BLaER1 treated with 17β-estradiol and CSF1 and Interleukin-3, amounts not matched to agents 10 nM and 100 nM (cell line): ENCODE data around the gene TRPM6.

Experiments
- H3K27ac ChIP-seq, 11 experiments: shearing (Covaris generic); formaldehyde crosslinking; 2 replicates each; pipeline ENCODE4 v1.8.1; 2022
- H3K27me3 ChIP-seq, 11 experiments: shearing (Covaris generic); formaldehyde crosslinking; 2 replicates each; pipeline ENCODE4 v1.8.1; 2022
- H3K36me3 ChIP-seq, 11 experiments: shearing (Covaris generic); formaldehyde crosslinking; 2 replicates each; pipeline ENCODE4 v1.8.1; 2022
- H3K4me1 ChIP-seq, 10 experiments: shearing (Covaris generic); formaldehyde crosslinking; 2 replicates each; pipeline ENCODE4 v1.8.1; 2022
- H3K4me2 ChIP-seq, 11 experiments: shearing (Covaris generic); formaldehyde crosslinking; 2 replicates each; pipeline ENCODE4 v1.8.1; 2022
- H3K4me3 ChIP-seq, 10 experiments: shearing (Covaris generic); formaldehyde crosslinking; 2 replicates each; pipeline ENCODE4 v1.8.1; 2022
- H3K9ac ChIP-seq, 11 experiments: shearing (Covaris generic); formaldehyde crosslinking; 2 replicates each; pipeline ENCODE4 v1.8.1; 2022
- H3K9me3 ChIP-seq, 11 experiments: shearing (Covaris generic); formaldehyde crosslinking; replicated peaks in 1 of 11; 2 replicates each; pipeline ENCODE4 v1.8.1; 2022
- H4K20me1 ChIP-seq, 11 experiments: shearing (Covaris generic); formaldehyde crosslinking; 2 replicates each; pipeline ENCODE4 v1.8.1; 2022
- Cebpa-rat ChIP-seq, 11 experiments: shearing (Covaris generic); IDR thresholded peaks; 2 replicates each; pipeline ENCODE4 v1.8.1; 2022

TRPM6 gene

GRCh38 chr9:74772121-74772520 is 115.6 kb downstream of the TRPM6 start:
- TF ChIP-seq Cebpa-rat (IDR thresholded peaks at IDR 0.05): no peak
- Histone ChIP-seq H3K9ac (no peak overlapping the region), H3K4me1 (peaks cover 0 to 10% (median 5%) of the 10 kb centered on the region in 10 experiments; a peak in 8 of 20 replicates), H3K27me3 (no peaks in the 10 kb centered on the region), H3K27ac (no peak overlapping the region), H3K36me3 (no peaks in the 10 kb centered on the region), H3K4me3 (no peak overlapping the region), H3K9me3 (peaks cover 0 to 7% (median 0%) of the 10 kb centered on the region in 11 experiments; a peak in 2 of 22 replicates), H4K20me1 (no peaks in the 10 kb centered on the region), H3K4me2 (no peak overlapping the region)

- no peak overlapping the region for H3K4me2 ChIP-seq
- no peak for TF ChIP-seq Cebpa-rat (IDR thresholded peaks at IDR 0.05)
- no peaks in the 10 kb centered on the region for H3K27me3 ChIP-seq
- no peak overlapping the region for H3K9ac ChIP-seq
- no peaks in the 10 kb centered on the region for H3K36me3 ChIP-seq
- H3K4me1 ChIP-seq: peaks cover 0 to 10% (median 5%) of the 10 kb centered on the region in 10 experiments; a peak in 8 of 20 replicates
- H3K9me3 ChIP-seq: peaks cover 0 to 7% (median 0%) of the 10 kb centered on the region in 11 experiments; a peak in 2 of 22 replicates
- no peak overlapping the region for H3K27ac ChIP-seq
- H3K4me3 ChIP-seq: no peak overlapping the region
- H4K20me1 ChIP-seq: no peaks in the 10 kb centered on the region
Measured at GRCh38 chr9:74771672-74772071, 116.0 kb downstream of the TRPM6 start.

- no peaks in the 10 kb centered on the region for H4K20me1 ChIP-seq
- H3K4me2 ChIP-seq: no peak overlapping the region
- H3K9ac ChIP-seq: no peak overlapping the region
- no peak overlapping the region for H3K27ac ChIP-seq
- peaks cover 0 to 7% (median 0%) of the 10 kb centered on the region in 11 experiments; a peak in 2 of 22 replicates for H3K9me3 ChIP-seq
- H3K4me1 ChIP-seq: peaks cover 0 to 10% (median 5%) of the 10 kb centered on the region in 10 experiments; a peak in 8 of 20 replicates
- H3K36me3 ChIP-seq: no peaks in the 10 kb centered on the region
- H3K4me3 ChIP-seq: no peak overlapping the region
- no peaks in the 10 kb centered on the region for H3K27me3 ChIP-seq
- no peak for TF ChIP-seq Cebpa-rat (IDR thresholded peaks at IDR 0.05)
Measured at GRCh38 chr9:74771262-74771585, 116.5 kb downstream of the TRPM6 start.

GRCh38 chr9:74770508-74771261 is 117.0 kb downstream of the TRPM6 start:
- H3K27ac ChIP-seq: no peak overlapping the region
- H4K20me1 ChIP-seq: no peaks in the 10 kb centered on the region
- peaks cover 0 to 7% (median 0%) of the 10 kb centered on the region in 11 experiments; a peak in 2 of 22 replicates for H3K9me3 ChIP-seq
- H3K4me1 ChIP-seq: peaks cover 0 to 11% (median 5%) of the 10 kb centered on the region in 10 experiments; a peak in 8 of 20 replicates
- H3K4me3 ChIP-seq: no peak overlapping the region
- no peak overlapping the region for H3K4me2 ChIP-seq
- H3K27me3 ChIP-seq: no peaks in the 10 kb centered on the region
- H3K36me3 ChIP-seq: no peaks in the 10 kb centered on the region
- no peak overlapping the region for H3K9ac ChIP-seq
- no peak for TF ChIP-seq Cebpa-rat (IDR thresholded peaks at IDR 0.05)

- Histone ChIP-seq H3K4me1 (peaks cover 0 to 14% (median 5%) of the 10 kb centered on the region in 10 experiments; a peak in 7 of 20 replicates), H3K9ac (no peak overlapping the region), H3K4me2 (peak overlapping the region in 3 of 11 experiments; percentile 13 to 62 (median 52); a peak in 4 of 22 replicates), H3K9me3 (0 out of 22 replicates have a peak, but pooled peaks cover 0 to under 1% (median 0%) of the 10 kb centered on the region in 11 experiments), H3K27ac (no peak overlapping the region), H4K20me1 (no peaks in the 10 kb centered on the region), H3K4me3 (no peak overlapping the region), H3K36me3 (no peaks in the 10 kb centered on the region), H3K27me3 (no peaks in the 10 kb centered on the region)
- TF ChIP-seq Cebpa-rat (IDR thresholded peaks at IDR 0.05): no peak
Measured at GRCh38 chr9:74765481-74765971, 122.2 kb downstream of the TRPM6 start.

- Histone ChIP-seq H3K4me1 (peaks cover 0 to 14% (median under 1%) of the 10 kb centered on the region in 10 experiments; a peak in 7 of 20 replicates), H3K9me3 (no peaks in the 10 kb centered on the region), H3K4me3 (no peak overlapping the region), H4K20me1 (no peaks in the 10 kb centered on the region), H3K27me3 (no peaks in the 10 kb centered on the region), H3K27ac (no peak overlapping the region), H3K9ac (no peak overlapping the region), H3K4me2 (no peak overlapping the region), H3K36me3 (no peaks in the 10 kb centered on the region)
- no peak for TF ChIP-seq Cebpa-rat (IDR thresholded peaks at IDR 0.05)
Measured at GRCh38 chr9:74762950-74763349, 124.8 kb downstream of the TRPM6 start.

GRCh38 chr9:74760031-74760700 is 127.6 kb downstream of the TRPM6 start:
- H3K9me3 ChIP-seq: no peaks in the 10 kb centered on the region
- no peak overlapping the region for H3K27ac ChIP-seq
- no peaks in the 10 kb centered on the region for H3K36me3 ChIP-seq
- no peak for TF ChIP-seq Cebpa-rat (IDR thresholded peaks at IDR 0.05)
- no peak overlapping the region for H3K9ac ChIP-seq
- H3K4me3 ChIP-seq: no peak overlapping the region
- H3K4me2 ChIP-seq: no peak overlapping the region
- H4K20me1 ChIP-seq: no peaks in the 10 kb centered on the region
- H3K27me3 ChIP-seq: no peaks in the 10 kb centered on the region
- H3K4me1 ChIP-seq: peaks cover 0 to 8% (median 0%) of the 10 kb centered on the region in 10 experiments; a peak in 5 of 20 replicates

GRCh38 chr9:74755999-74756398 is 131.7 kb downstream of the TRPM6 start:
- Histone ChIP-seq H3K4me2 (no peak overlapping the region), H4K20me1 (no peaks in the 10 kb centered on the region), H3K4me3 (no peak overlapping the region), H3K4me1 (no peaks in the 10 kb centered on the region), H3K9me3 (no peaks in the 10 kb centered on the region), H3K27ac (no peak overlapping the region), H3K9ac (no peak overlapping the region), H3K36me3 (no peaks in the 10 kb centered on the region), H3K27me3 (no peaks in the 10 kb centered on the region)
- TF ChIP-seq Cebpa-rat (IDR thresholded peaks at IDR 0.05): no peak

- no peak overlapping the region for H3K4me2 ChIP-seq
- no peaks in the 10 kb centered on the region for H3K9me3 ChIP-seq
- no peak overlapping the region for H3K9ac ChIP-seq
- no peaks in the 10 kb centered on the region for H3K27me3 ChIP-seq
- H3K36me3 ChIP-seq: no peaks in the 10 kb centered on the region
- H3K4me3 ChIP-seq: no peak overlapping the region
- no peak for TF ChIP-seq Cebpa-rat (IDR thresholded peaks at IDR 0.05)
- H3K4me1 ChIP-seq: no peaks in the 10 kb centered on the region
- no peak overlapping the region for H3K27ac ChIP-seq
- no peaks in the 10 kb centered on the region for H4K20me1 ChIP-seq
Measured at GRCh38 chr9:74755355-74755754, 132.4 kb downstream of the TRPM6 start.
